Heart left ventricle (tissue), 13 donors: Measurements from ENCODE around the gene RAI1.

Experiments used
- CTCF ChIP-seq, 12 donors: fragments of 200-600 bp; sonication (generic) in 4 of 12; IDR thresholded peaks; one replicate each; pipeline versions ENCODE4 v1.5.0 to v1.8.0; 2018 to 2022; ENCODE audit warnings: antibody characterized with exemption in 12 of 12, mild to moderate bottlenecking in 5 of 12
- POLR2A ChIP-seq, 2 donors: fragments of 450-650 bp; IDR thresholded peaks; one replicate each; pipeline ENCODE4 v1.6.1; 2017; ENCODE audit warnings: antibody characterized with exemption in 2 of 2, mild to moderate bottlenecking in 2 of 2, moderate library complexity in 2 of 2
- donor health status: ischemic (EF 13 %, LVEDD 7.1; RV severe dilation, severe dysfunction).
- donor health status: DM: no; HTN: yes; CAD: no.
- donor health status: DM: no; HTN: no; CAD: no.
- donor health status: ischemic (EF 25% LVEDD 6.9; RV normal size, moderate dysfunction).
- donor health status: ischemic (EF 25% LVEDD 5.7; RV mildly dilated, moderate dysfunction).
- donor health status: ischemic (EF 35%, LVEDD 5.7; RV mildly dilated, moderate dysfunction).
- donor health status: nonischemic (EF 11% LVEDD 7.7; RV severe dilation, severe dysfunction).
- donor health status: DM: yes; HTN: yes; CAD: no.
- donor health status: PGD.
- donor health status: ischemic (EF 29% LVEDD 5.4; RV normal size, mild dysfunction).
- donor health status: nonischemic (EF 23%, LVEDD 6.1; RV moderate dilation, normal function).

GRCh38 chr17:17786998-17787397, 105.7 kb downstream of the RAI1 start:
- no peak for TF ChIP-seq CTCF (IDR thresholded peaks at IDR 0.05)
- TF ChIP-seq POLR2A (IDR thresholded peaks at IDR 0.05), result no peak
